HepG2 (cell line): ENCODE data around the gene RHBDD3. TPM values are rescaled to one million over a fixed set of nuclear protein-coding genes. Genes with fewer than 3 reads are reported as not detected.

Experiments
- ATAC-seq: fragments of 200-7000 bp; cut with Tn5 transposase; 3 replicates; pipeline ENCODE4 v1.9.1; 2020; ENCODE audit warnings: mild to moderate bottlenecking, moderate library complexity
- BruUV-seq: library from RNA; stranded (reverse); fragments of 400-500 nt; replicated peaks from 2 replicates; lab custom pipeline; 2021; lab: Mats Ljungman, UMichigan
- CTCF ChIA-PET: fragments of 300-600 bp; formaldehyde crosslinking; extraction: SDS; loops from one replicate; lab custom pipeline; 2021; ENCODE audit warnings: low total read pairs, inconsistent platforms, low intra/inter-chr PET ratio; lab: Yijun Ruan, JAX
- POLR2A ChIA-PET: fragments of 350-600 bp; sonication (Branson Sonifier 250); formaldehyde crosslinking; loops from one replicate; lab custom pipeline; 2020; ENCODE audit warnings: antibody characterized with exemption, inconsistent platforms; lab: Yijun Ruan, JAX
- DNase-seq: peaks from one replicate; pipeline ENCODE4 v3.0.0-alpha.2; 2015; ENCODE audit warnings: low spot score
- FAIRE-seq: peaks from 3 replicates; lab custom pipeline; 2011; peaks lifted over from hg19 to GRCh38; lab: Jason Lieb, UNC
- H2AFZ ChIP-seq: one replicate; pipeline ENCODE4 v1.6.1; 2011; ENCODE audit warnings: low read length, inconsistent platforms
- H3K27ac ChIP-seq: fragments of 300-600 bp; 3 replicates; pipeline ENCODE4 v1.8.0; 2011; ENCODE audit warnings: mixed run types, mild to moderate bottlenecking, mixed read lengths, low read length, inconsistent platforms; ENCODE audit not compliant: insufficient read depth; ENCODE audit errors: extremely low read length
- H3K27me3 ChIP-seq, 2 experiments: fragments of 200-600 bp in 1 of 2; 2 replicates in 1 of 2; 3 replicates in 1 of 2; pipeline versions ENCODE4 v1.6.0 to v1.8.0; 2011; ENCODE audit warnings: low read length in 2 of 2, mild to moderate bottlenecking in 2 of 2, moderate library complexity in 2 of 2, inconsistent platforms in 1 of 2; ENCODE audit not compliant: insufficient read depth in 2 of 2, control insufficient read depth in 1 of 2
- H3K36me3 ChIP-seq, 2 experiments: fragments of 200-600 bp in 1 of 2; replicated peaks in 1 of 2; 2 replicates in 1 of 2; 3 replicates in 1 of 2; pipeline versions ENCODE4 v1.5.1 to v1.8.0; 2011; ENCODE audit warnings: low read length in 2 of 2, inconsistent platforms in 1 of 2; ENCODE audit not compliant: insufficient read depth in 2 of 2, control insufficient read depth in 1 of 2
- H3K4me1 ChIP-seq: 2 replicates; pipeline ENCODE4 v1.5.1; 2012; ENCODE audit warnings: low read length, inconsistent platforms; ENCODE audit not compliant: insufficient read depth
- H3K4me2 ChIP-seq: 2 replicates; pipeline ENCODE4 v1.6.0; 2011; ENCODE audit warnings: low read depth, low read length, inconsistent platforms
- H3K4me3 ChIP-seq, 3 experiments: fragments of 200-600 bp in 1 of 3; sonication (generic), shearing (Covaris generic) in 1 of 3; replicated peaks in 1 of 3; 2 replicates each; pipeline ENCODE4 v1.5.1; 2011 to 2016; ENCODE audit warnings: low read length in 3 of 3, inconsistent platforms in 2 of 3, low read depth in 2 of 3, mild to moderate bottlenecking in 2 of 3, control low read depth in 1 of 3, mixed read lengths in 1 of 3; ENCODE audit not compliant: insufficient read depth in 1 of 3
- H3K79me2 ChIP-seq: one replicate; pipeline ENCODE4 v1.6.1; 2011; ENCODE audit warnings: low read length, inconsistent platforms; ENCODE audit not compliant: insufficient read depth
- H3K9ac ChIP-seq: 2 replicates; pipeline ENCODE4 v1.6.0; 2011; ENCODE audit warnings: mild to moderate bottlenecking, low read depth, low read length, inconsistent platforms; ENCODE audit not compliant: insufficient read depth
- H3K9me3 ChIP-seq: 2 replicates; pipeline ENCODE4 v1.5.1; 2012; ENCODE audit warnings: mild to moderate bottlenecking, low read length
- H4K20me1 ChIP-seq: 2 replicates; pipeline ENCODE4 v1.6.0; 2011; ENCODE audit warnings: inconsistent platforms, mild to moderate bottlenecking, low read length, moderate library complexity; ENCODE audit not compliant: insufficient read depth
- AGO1 ChIP-seq: fragments of 200-400 bp; formaldehyde crosslinking; IDR thresholded peaks from 2 replicates; pipeline ENCODE4 v1.6.1; 2017; ENCODE audit warnings: mild to moderate bottlenecking, low read depth, low read length, moderate library complexity; ENCODE audit not compliant: poor library complexity, severe bottlenecking
- ARID3A ChIP-seq: IDR thresholded peaks from 2 replicates; pipeline ENCODE4 v1.6.1; 2012; ENCODE audit warnings: low read depth, low read length, improper control_type of control experiment
- BORCS8-MEF2B ChIP-seq: sonication (generic); formaldehyde crosslinking; IDR thresholded peaks from 2 replicates; pipeline ENCODE4 v1.8.0; 2022; ENCODE audit warnings: mild to moderate bottlenecking, missing genetic modification reagents
- CEBPB ChIP-seq: IDR thresholded peaks from 2 replicates; pipeline ENCODE4 v1.6.1; 2011; ENCODE audit warnings: low read depth, low read length, improper control_type of control experiment, borderline replicate concordance
- CEBPG ChIP-seq: IDR thresholded peaks from 2 replicates; pipeline ENCODE4 v1.6.1; 2016
- CHD2 ChIP-seq: IDR thresholded peaks from 2 replicates; pipeline ENCODE4 v1.6.1; 2011; ENCODE audit warnings: low read depth, low read length, improper control_type of control experiment
- DPF2 ChIP-seq: sonication (generic); formaldehyde crosslinking; IDR thresholded peaks from 2 replicates; pipeline ENCODE4 v1.4.0; 2020; ENCODE audit warnings: mild to moderate bottlenecking, low read depth, missing genetic modification reagents, borderline replicate concordance
- FOXA1 ChIP-seq, 2 experiments: fragments of 450-650 bp in 1 of 2; sonication (generic) in 1 of 2; formaldehyde crosslinking in 1 of 2; IDR thresholded peaks; 2 replicates each; pipeline versions ENCODE4 v1.4.0 to v1.6.1; 2016 to 2020; ENCODE audit warnings: missing genetic modification reagents in 1 of 2
- HNF1A ChIP-seq, 2 experiments: sonication (generic) in 1 of 2; formaldehyde crosslinking in 1 of 2; IDR thresholded peaks; 2 replicates each; pipeline versions ENCODE4 v1.4.0 to v1.6.1; 2016 to 2020; ENCODE audit warnings: borderline replicate concordance in 1 of 2, low read depth in 1 of 2, mild to moderate bottlenecking in 1 of 2, missing genetic modification reagents in 1 of 2
- KLF11 ChIP-seq: IDR thresholded peaks from 2 replicates; pipeline ENCODE4 v1.6.1; 2016; ENCODE audit warnings: missing compliant biosample characterization
- MED1 ChIP-seq: sonication (generic); formaldehyde crosslinking; IDR thresholded peaks from 2 replicates; pipeline ENCODE4 v1.4.0; 2020; ENCODE audit warnings: missing genetic modification reagents
- NCOA5 ChIP-seq: sonication (generic); formaldehyde crosslinking; IDR thresholded peaks from 2 replicates; pipeline ENCODE4 v1.4.0; 2020; ENCODE audit warnings: missing genetic modification reagents
- PHF8 ChIP-seq: sonication (generic); formaldehyde crosslinking; IDR thresholded peaks from 2 replicates; pipeline ENCODE4 v1.5.0; 2020; ENCODE audit warnings: missing genetic modification reagents
- TSC22D2 ChIP-seq: sonication (generic); formaldehyde crosslinking; IDR thresholded peaks from 2 replicates; pipeline ENCODE4 v1.5.1; 2020; ENCODE audit warnings: missing genetic modification reagents, mild to moderate bottlenecking, borderline replicate concordance
- U2AF1 ChIP-seq: fragments of 200-400 bp; formaldehyde crosslinking; optimal IDR thresholded peaks from 2 replicates; pipeline ENCODE3; 2017; ENCODE audit warnings: mild to moderate bottlenecking, low read depth, low read length
- ZKSCAN1 ChIP-seq: fragments of 150-350 bp; IDR thresholded peaks from 2 replicates; pipeline ENCODE4 v1.6.1; 2014; ENCODE audit warnings: low read length
- ZNF674 ChIP-seq: sonication (generic); formaldehyde crosslinking; IDR thresholded peaks from 2 replicates; pipeline ENCODE4 v1.5.0; 2020; ENCODE audit warnings: low read depth, mild to moderate bottlenecking, missing genetic modification reagents
- ZNF777 ChIP-seq: sonication (generic); formaldehyde crosslinking; IDR thresholded peaks from 2 replicates; pipeline ENCODE4 v1.4.0; 2020; ENCODE audit warnings: missing genetic modification reagents
- ZNF879 ChIP-seq: sonication (generic); formaldehyde crosslinking; IDR thresholded peaks from 2 replicates; pipeline ENCODE4 v1.8.1; 2023; ENCODE audit warnings: missing genetic modification reagents
- WGBS: methylation state at CpG from one replicate; pipeline ENCODE4 v1.1.6; 2017; ENCODE audit warnings: low lambda C conversion rate; 5-methylcytosine and 5-hydroxymethylcytosine counted together
- in situ Hi-C: cut with HindIII; loops from 2 replicates; pipeline ENCODE4 v1.10.0; 2017; ENCODE audit warnings: low pct_unique_long_range_greater_than_20kb; ENCODE audit not compliant: extremely low pct_ligation_motif_present
- intact Hi-C: fragments of 100-400 bp; cut with micrococcal nuclease; formaldehyde crosslinking; loops from one replicate; pipeline ENCODE4 v1.10.0; 2022; ENCODE audit not compliant: unreplicated experiment
- polyA plus RNA-seq, 8 experiments: library from polyadenylated mRNA; depleted of rRNA in 3 of 8; stranded (reverse) in 7 of 8; unstranded in 1 of 8; fragments of >200 nt; fragmentation: Illumina TruSeq in 4 of 8; extraction: Trizol in 4 of 8; gene quantifications; 2 replicates each; pipeline versions ENCODE4 v1.2.1 to v1.2.3, GENCODE V29; 2011 to 2016; ENCODE audit warnings: low read depth in 4 of 8, missing spikeins in 1 of 8, mixed read lengths in 1 of 8; ENCODE audit not compliant: insufficient read depth in 1 of 8
- total RNA-seq, 5 experiments: library from RNA; depleted of rRNA; stranded (reverse); fragments of >200 nt; fragmentation: Illumina TruSeq; extraction: Trizol; gene quantifications; 2 replicates each; pipeline ENCODE4 v1.2.3, GENCODE V29; 2016; ENCODE audit warnings: low read depth in 1 of 5

The RHBDD3 gene
- total and polyA plus RNA-seq, 2 of the 13 experiments (the other 11 are each of a cell fraction or from before 2014, with no cell fraction given) = 12.1 to 26.7 TPM

DNA sequence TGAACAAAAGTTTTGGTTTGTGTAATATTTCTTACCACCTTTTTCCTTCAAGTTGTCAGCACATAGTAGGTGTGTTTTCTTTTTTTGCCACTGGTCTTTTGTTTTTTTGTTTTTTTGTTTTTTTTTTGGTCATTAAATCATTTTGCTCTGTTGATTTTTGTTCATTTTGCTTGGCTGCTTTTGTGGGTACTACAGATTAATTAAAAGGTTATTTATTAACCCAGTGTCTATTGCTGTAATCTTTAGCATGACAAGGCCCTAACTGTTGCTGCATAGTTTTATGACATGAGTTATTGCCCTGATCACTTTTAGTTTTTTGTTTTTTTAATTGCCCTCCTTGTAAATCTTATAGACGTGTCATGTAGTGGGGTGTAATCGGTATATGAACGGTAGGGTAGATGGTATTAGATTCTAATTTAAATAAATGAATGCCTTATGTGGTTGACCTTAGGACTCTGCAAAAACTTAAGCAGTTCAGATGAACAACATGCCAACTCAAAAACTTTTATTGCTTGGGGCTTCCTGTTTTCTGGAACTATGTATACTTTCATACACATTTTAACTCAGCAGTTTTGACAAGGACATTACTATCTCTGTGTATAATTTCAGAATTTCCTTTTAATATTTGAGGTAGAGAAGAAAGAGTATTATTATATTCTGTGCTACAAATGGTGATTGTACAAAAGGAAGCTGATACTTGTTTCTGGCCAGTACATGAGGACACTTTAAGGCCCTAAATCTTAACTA is 8.2 kb upstream of the RHBDD3 start:
- peaks cover 60% of the 10 kb centered on the region for H3K4me1 ChIP-seq
- no peaks in the 10 kb centered on the region for H3K27me3 ChIP-seq
- in situ Hi-C loops = no loop called here
- no peak overlapping the region for H3K4me3 ChIP-seq
- peak overlapping the region; percentile 53 for H3K27ac ChIP-seq
- intact Hi-C loops = no loop called here
- peaks cover 74% of the 10 kb centered on the region for H4K20me1 ChIP-seq
- no peak overlapping the region for H3K9ac ChIP-seq
- peak overlapping the region; percentile 37; the same call in 1 of the 2 replicates for H3K4me2 ChIP-seq
- H3K9me3 ChIP-seq = no peaks in the 10 kb centered on the region
- ATAC-seq = peak; percentile 48
- CTCF ChIA-PET = no interaction called here
- BruUV-seq = no TSS peak
- POLR2A ChIA-PET = interaction anchor here (1.7 kb wide), 1 partner anchor 7 kb away, joined by 4 read pairs; the partner anchor contains the start of gene EWSR1
- WGBS = 52% methylated on average over 3 of the region's 3 CpGs
- no peak for DNase-seq
- FAIRE-seq = no peak
- H3K36me3 ChIP-seq = peaks cover 28 to 77% of the 10 kb centered on the region in 2 experiments
- no peak overlapping the region for H2AFZ ChIP-seq
- peaks cover 89% of the 10 kb centered on the region for H3K79me2 ChIP-seq
- TF ChIP-seq U2AF1 (no peak), DPF2 (CRISPR knock-in tag) (no peak), ZNF674 (CRISPR knock-in tag) (no peak), TSC22D2 (CRISPR knock-in tag) (no peak), NCOA5 (no peak), FOXA1 (IDR thresholded peaks at IDR 0.05) (no peak), FOXA1 (CRISPR knock-in tag; IDR thresholded peaks at IDR 0.05) (no peak), BORCS8-MEF2B (CRISPR knock-in tag) (no peak), CEBPG (CRISPR knock-in tag) (0 out of 2 replicates have a peak, but pooled peaks have one; percentile 25), ARID3A (0 out of 2 replicates have a peak, but pooled peaks have one; percentile 21), CEBPB (peak; percentile 35; the same call in 1 of the 2 replicates), ZNF777 (no peak), PHF8 (no peak), KLF11 (CRISPR knock-in tag) (no peak), ZNF879 (CRISPR knock-in tag) (no peak), HNF1A (IDR thresholded peaks at IDR 0.05; ENCODE audit: low read depth) (peak; percentile 64), HNF1A (CRISPR knock-in tag; IDR thresholded peaks at IDR 0.05; ENCODE audit: borderline replicate concordance) (peak; percentile 25; the same call in 1 of the 2 replicates), AGO1 (no peak), MED1 (no peak), ZKSCAN1 (peak; percentile 94), CHD2 (no peak)
